IPS-NIHi7 (cell line): ENCODE data around the gene LIMCH1.
"Not testable (repeated sequence)": the region's sequence is repeated elsewhere in the genome, so short reads cannot be mapped to it uniquely, and the experiment has no call there.

Experiments used
- DNase-seq: peaks from one replicate; pipeline ENCODE4 v3.0.0; 2012; ENCODE audit warnings: mixed read lengths; ENCODE audit errors: extremely low spot score

The LIMCH1 gene

GRCh38 chr4:41610474-41610873 is 72.5 kb downstream of the LIMCH1 start:
- DNase-seq = no peak

- DNase-seq = no peak
Measured at GRCh38 chr4:41611124-41611838, 73.3 kb downstream of the LIMCH1 start.

- peak; percentile 34 for DNase-seq
Measured at GRCh38 chr4:41611881-41612871, 74.2 kb downstream of the LIMCH1 start.

- peak; percentile 37 for DNase-seq
Measured at GRCh38 chr4:41613386-41613785, 75.4 kb downstream of the LIMCH1 start.

GRCh38 chr4:41613821-41614220 is 75.9 kb downstream of the LIMCH1 start:
- DNase-seq = no peak

- no peak for DNase-seq
Measured at GRCh38 chr4:41614519-41614918, 76.6 kb downstream of the LIMCH1 start.

GRCh38 chr4:41619161-41619560 is 81.2 kb downstream of the LIMCH1 start:
- DNase-seq = peak; percentile 50

- DNase-seq = peak; percentile 43
Measured at GRCh38 chr4:41620594-41621256, 82.8 kb downstream of the LIMCH1 start.

- DNase-seq = no peak
Measured at GRCh38 chr4:41622787-41623186, 84.8 kb downstream of the LIMCH1 start.

GRCh38 chr4:41624765-41625164 is 86.8 kb downstream of the LIMCH1 start:
- DNase-seq = no peak

GRCh38 chr4:41625531-41625930 is 87.6 kb downstream of the LIMCH1 start:
- no peak for DNase-seq

- no peak for DNase-seq
Measured at GRCh38 chr4:41628936-41629335, 91.0 kb downstream of the LIMCH1 start.

GRCh38 chr4:41631523-41631922 is 93.6 kb downstream of the LIMCH1 start:
- no peak for DNase-seq

- no peak for DNase-seq
Measured at GRCh38 chr4:41632481-41633073, 94.6 kb downstream of the LIMCH1 start.

GRCh38 chr4:41633321-41633720 is 95.4 kb downstream of the LIMCH1 start:
- no peak for DNase-seq

GRCh38 chr4:41635441-41635840 is 97.5 kb downstream of the LIMCH1 start:
- no peak for DNase-seq

GRCh38 chr4:41638203-41638602 is 100.2 kb downstream of the LIMCH1 start:
- DNase-seq = no peak

- no peak for DNase-seq
Measured at GRCh38 chr4:41638866-41639265, 100.9 kb downstream of the LIMCH1 start.

- no peak for DNase-seq
Measured at GRCh38 chr4:41639291-41639690, 101.3 kb downstream of the LIMCH1 start.

- DNase-seq = no peak
Measured at GRCh38 chr4:41640906-41641305, 102.9 kb downstream of the LIMCH1 start.

- DNase-seq = not testable (repeated sequence)
Measured at GRCh38 chr4:41642746-41643145, 104.8 kb downstream of the LIMCH1 start.

- no peak for DNase-seq
Measured at GRCh38 chr4:41643331-41643730, 105.4 kb downstream of the LIMCH1 start.
